ENCODE data around the gene DHRS13.

DNA sequence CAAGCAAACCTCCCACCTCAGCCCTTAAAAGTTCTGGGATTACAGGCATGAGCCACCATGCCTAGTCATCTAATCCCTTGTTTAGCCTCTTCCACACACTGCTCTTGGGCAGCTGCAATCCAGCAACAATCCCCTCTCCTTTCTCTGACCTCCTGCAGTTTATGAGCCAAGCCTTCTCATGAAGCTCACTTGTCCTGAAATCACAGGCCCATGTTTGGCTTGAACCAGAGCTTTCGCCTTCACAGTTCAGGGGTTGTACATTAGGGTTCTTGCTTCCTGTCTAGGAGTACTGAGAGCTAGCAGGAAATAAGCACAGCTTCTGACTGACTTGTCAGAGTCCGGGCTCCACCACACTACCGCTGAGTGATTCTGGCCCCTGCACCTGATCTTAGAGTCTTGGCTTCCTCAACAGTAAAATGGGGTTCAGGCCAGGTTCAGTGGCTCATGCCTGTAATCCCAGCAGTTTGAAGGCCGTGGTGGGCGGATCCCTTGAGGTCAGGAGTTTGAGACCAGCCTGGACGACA is 31.8 kb downstream of the DHRS13 start:
- TF ChIP-seq POLR2AphosphoS5 (IDR thresholded peaks at IDR 0.05), result no peak
- TF ChIP-seq, protein P1, sequence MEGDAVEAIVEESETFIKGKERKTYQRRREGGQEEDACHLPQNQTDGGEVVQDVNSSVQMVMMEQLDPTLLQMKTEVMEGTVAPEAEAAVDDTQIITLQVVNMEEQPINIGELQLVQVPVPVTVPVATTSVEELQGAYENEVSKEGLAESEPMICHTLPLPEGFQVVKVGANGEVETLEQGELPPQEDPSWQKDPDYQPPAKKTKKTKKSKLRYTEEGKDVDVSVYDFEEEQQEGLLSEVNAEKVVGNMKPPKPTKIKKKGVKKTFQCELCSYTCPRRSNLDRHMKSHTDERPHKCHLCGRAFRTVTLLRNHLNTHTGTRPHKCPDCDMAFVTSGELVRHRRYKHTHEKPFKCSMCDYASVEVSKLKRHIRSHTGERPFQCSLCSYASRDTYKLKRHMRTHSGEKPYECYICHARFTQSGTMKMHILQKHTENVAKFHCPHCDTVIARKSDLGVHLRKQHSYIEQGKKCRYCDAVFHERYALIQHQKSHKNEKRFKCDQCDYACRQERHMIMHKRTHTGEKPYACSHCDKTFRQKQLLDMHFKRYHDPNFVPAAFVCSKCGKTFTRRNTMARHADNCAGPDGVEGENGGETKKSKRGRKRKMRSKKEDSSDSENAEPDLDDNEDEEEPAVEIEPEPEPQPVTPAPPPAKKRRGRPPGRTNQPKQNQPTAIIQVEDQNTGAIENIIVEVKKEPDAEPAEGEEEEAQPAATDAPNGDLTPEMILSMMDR (IDR thresholded peaks at IDR 0.05), result no peak
